Muscle of arm (tissue), 14 donors: ENCODE data around the gene SERP2. TPM values are rescaled to one million over a fixed set of nuclear protein-coding genes. Genes with fewer than 3 reads are reported as not detected.
"Not testable (repeated sequence)": the region's sequence is repeated elsewhere in the genome, so short reads cannot be mapped to it uniquely, and the experiment has no call there.

ENCODE experiments used
- DNase-seq: peaks from one replicate; pipeline ENCODE4 v3.0.0-alpha.2; 2013
- long read RNA-seq, 11 donors: transcript quantifications; one replicate each; lab custom pipeline, GENCODE V29; 2026
- polyA plus RNA-seq, 12 donors: library from polyadenylated mRNA; unstranded; fragments of 120-200 nt; gene quantifications; one replicate each; pipeline ENCODE4 v1.2.1, GENCODE V29; 2013; ENCODE audit not compliant: insufficient read length in 12 of 12

Gene SERP2
- 1 to 10 TPM in 10 of 12 donors, not detected in 2; 4.0 to 6.7 (median 5.8) TPM for polyA plus RNA-seq
- long read RNA-seq, donor 1, partial matches to known transcripts: 0 of 4 reads
- long read RNA-seq, donor 1, other reads (novel, unspliced or antisense): 0 of 4 reads
- long read RNA-seq, donor 2, partial matches to known transcripts: 0 of 3 reads
- long read RNA-seq, donor 2, other reads (novel, unspliced or antisense): 0 of 3 reads
- long read RNA-seq, donor 3: 0 reads
- long read RNA-seq, donor 4: 0 reads
- long read RNA-seq, donor 5, partial matches to known transcripts: 0 of 6 reads
- long read RNA-seq, donor 5, other reads (novel, unspliced or antisense): 0 of 6 reads
- long read RNA-seq, donor 6: 0 reads
- long read RNA-seq, donor 7, partial matches to known transcripts: 0 of 2 reads
- long read RNA-seq, donor 7, other reads (novel, unspliced or antisense): 0 of 2 reads
- long read RNA-seq, donor 8, partial matches to known transcripts: 0 of 4 reads
- long read RNA-seq, donor 8, other reads (novel, unspliced or antisense): 0 of 4 reads
- long read RNA-seq, donor 9, partial matches to known transcripts: 0 of 4 reads
- long read RNA-seq, donor 9, other reads (novel, unspliced or antisense): 0 of 4 reads
- long read RNA-seq, donor 10, partial matches to known transcripts: 0 of 2 reads
- long read RNA-seq, donor 10, other reads (novel, unspliced or antisense): 0 of 2 reads
- long read RNA-seq, donor 11, partial matches to known transcripts: 0 of 3 reads
- long read RNA-seq, donor 11, other reads (novel, unspliced or antisense): 0 of 3 reads

DNA sequence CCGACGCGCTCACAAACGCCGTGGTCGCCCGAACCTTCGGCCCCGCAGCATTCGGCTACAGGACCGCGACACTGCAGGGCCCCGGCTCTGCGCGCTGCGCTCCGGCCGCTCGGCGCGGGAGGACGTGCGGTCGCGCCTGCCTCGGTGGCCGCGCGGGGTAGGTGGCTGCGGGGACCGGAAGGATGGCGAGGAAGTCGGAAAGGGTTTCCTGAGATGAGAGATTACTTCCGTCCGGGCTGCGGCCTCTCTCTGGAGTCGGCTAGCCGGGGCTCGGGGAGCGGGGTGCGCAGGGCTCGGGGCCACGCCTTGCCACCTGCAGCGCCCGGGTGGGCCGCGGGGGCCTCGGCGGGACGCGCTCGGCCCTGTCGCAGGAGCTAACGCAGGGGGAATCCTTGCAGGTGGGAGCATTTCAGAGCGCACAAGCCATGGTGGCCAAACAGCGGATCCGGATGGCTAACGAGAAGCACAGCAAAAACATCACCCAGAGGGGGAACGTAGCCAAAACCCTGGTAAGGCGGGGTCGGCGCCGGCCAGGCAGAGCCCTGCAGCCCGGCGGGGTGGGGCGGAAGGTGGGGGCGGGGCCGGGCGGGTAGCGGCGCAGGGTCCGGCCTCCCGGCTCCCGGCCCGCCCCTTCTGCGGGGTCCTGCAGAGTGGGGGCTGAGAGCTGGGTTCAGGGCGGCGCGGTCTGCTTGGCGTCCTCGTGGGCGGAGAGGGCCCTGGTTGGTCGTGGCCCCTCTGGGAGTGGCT is at the start of gene SERP2:
SERP2 (plus strand) TSS at position 224 of the 747 bp plus-strand sequence; CDS start at position 426, 202 bp downstream.
- DNase-seq: no peak

DNA sequence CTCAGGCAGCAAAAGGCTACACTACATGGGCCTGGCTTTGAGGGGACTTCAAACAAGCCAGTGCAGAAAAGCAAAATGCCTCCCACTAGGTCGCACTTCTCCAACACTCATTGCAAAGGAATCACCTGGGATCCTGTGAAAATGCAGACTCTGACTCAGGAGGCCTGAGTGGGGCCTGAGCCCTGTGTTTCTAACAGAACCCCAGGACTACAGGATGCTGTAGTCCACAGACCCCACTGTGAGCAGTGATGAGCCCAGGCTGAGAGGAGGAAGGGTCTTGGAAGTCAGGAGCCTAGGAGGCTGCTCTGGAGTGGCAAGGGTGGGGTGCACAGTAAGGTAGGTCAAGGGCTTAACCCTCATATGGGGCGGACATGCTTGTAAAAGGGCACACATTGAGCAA is 46.7 kb upstream of the SERP2 start:
- DNase-seq: no peak

DNA sequence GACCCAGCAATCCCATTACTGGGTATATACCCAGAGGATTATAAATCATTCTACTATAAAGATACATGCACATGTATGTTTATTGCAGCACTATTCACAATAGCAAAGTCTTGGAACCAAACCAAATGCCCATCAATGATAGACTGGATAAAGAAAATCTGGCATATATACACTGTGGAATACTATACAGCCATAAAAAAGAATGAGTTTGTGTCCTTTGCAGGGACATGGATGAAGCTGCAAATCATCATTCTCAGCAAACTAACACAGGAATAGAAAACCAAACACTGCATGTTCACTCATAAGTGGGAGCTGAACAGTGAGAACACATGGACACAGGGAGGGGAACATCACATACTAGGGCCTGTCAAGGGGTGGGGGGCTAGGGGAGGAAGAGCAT is 44.6 kb upstream of the SERP2 start:
- not testable (repeated sequence) for DNase-seq

DNA sequence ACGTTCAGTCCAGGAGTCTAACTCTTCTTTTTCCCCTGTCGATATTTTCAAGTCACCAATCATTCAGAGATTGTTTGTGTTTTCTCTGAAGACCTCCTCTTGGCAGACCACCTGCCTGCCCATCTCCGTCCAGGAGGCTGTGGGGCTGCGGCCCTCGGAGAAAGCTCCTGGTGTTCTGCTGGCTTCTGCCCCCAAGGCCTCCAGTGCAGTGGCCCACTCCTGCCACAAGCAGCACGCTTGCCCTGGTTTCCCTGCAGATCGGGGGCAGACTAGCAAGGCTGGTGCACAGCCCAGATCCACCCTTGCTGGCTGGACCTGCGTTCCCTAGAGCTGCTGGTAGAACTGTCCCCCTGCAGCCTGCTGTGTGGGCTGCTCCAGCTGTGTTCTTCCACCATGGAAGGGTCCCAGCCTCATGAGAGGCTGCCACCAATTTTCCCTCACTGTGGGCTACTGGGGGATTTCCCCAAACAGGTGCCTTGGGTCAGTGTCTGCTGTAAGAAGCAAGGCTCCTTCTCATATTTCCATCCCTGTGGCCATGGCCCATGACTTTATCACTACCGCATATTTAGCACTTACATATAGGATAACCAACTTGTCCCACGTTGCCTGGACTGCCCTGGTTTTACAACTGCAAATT is 43.6 kb upstream of the SERP2 start:
- DNase-seq: no peak

DNA sequence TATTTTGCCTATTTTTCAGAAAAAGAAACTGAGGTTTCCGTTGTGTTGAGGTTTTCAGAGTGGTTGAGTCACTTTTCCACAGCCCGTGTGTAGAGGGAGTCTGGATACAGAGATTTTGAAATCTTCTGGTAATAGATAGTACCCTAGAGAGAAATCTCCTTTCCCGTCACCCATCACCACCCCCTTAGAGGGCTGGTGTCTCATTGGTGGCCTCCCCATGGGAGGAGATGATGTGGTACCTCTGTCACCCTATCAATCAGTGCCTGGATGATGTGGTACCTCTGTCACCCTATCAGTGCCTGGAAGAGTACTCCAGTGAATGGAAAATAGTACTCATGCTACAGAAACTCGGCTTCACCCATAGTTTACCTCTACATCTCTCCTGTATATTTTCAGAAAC is 42.2 kb upstream of the SERP2 start:
- no peak for DNase-seq

DNA sequence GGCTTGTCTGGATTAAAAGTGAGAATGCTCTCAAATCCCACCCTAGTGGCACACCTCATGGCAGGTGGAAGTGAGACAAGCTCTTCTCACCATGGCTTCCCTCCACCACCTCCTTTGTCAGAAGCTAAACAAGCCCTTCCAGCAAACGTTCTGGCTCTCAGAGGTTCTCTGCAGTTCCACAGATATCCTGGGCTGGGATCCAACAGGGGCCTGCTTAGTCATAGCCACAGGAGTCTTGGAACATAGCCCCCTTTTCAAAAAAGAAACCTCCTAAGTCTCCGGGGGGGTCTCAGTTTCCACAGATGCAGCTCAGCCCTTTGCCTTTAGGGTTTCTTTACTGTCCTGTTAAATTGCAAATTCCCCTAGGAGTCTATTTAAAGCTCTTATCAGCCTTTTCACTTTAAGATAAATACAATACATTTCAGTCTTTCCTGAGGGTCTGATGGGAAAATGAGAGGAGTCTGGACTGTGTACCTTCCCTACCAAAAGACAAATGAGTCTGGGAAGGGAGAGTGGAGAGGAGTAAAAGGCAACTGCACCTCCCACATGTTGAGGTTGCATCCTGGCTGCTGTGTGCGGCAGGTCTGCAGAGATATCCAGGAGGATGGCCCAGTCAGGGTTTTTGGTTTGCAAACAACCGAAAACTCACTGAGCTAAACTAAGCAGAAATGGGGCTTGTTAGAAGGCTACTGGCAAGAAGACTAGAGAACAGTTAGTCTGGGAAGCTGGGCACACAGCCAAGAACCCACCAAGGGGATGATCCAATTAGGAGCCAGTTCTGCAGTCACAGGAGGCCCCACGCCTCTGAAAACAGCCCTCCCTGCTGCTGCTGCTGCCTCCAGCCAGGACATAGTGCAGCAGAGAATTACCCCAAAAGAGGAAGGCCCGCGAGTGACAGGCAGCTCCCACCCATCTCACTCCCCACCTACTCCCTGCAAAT is 41.4 kb upstream of the SERP2 start:
- peak; percentile 81 for DNase-seq

DNA sequence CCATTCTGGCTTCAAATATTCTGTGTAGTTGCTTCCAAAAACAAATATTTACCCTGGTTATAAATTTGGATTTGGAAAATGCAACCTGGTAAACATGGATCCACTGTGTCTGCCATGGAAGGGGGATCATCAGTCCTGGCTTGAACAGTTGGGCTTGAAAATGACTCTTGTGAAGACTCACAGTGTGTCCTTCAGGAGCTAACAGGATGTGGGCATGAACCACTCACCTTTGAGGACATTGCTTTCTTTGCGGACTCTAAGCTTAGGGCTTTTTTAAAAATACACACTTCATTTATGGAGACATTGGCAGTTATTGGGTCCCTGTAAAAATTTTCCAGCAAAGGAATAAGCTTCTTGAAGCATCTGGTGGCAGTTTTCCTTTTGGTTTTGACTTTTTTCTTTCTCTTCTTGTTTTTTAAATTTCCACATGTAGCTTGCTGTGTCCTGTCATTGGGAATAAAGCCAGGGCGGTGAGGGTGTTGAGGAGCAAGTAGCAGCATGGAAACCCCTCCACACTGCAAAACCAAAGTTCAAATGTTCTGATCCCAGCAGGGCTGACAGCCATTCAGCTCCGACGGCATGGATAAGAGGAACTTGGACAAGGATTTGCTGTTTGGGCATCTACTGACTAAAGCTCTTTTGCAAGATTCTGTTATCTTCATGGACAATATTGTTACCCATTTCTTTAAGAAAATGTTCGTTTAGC is 39.5 kb upstream of the SERP2 start:
- DNase-seq: no peak

DNA sequence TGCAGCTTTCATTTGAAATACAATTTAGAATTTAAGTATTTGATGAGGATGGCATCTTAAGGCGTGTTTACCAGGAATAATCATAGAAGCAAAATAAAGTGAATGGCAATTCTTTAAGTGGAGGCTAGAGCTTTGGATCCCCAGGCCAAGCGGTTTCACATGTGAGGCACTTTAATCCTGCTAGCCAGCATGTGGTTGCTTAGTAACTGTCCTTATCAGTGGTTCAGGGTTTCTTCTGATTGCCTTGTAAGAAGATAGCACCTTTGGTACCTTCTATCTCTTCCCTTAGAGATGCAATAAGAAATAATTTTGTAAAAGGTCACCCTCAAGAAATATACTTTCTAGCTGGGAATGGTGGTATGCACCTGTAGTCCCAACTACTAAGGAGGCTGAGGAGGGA is 38.9 kb upstream of the SERP2 start:
- DNase-seq: no peak

DNA sequence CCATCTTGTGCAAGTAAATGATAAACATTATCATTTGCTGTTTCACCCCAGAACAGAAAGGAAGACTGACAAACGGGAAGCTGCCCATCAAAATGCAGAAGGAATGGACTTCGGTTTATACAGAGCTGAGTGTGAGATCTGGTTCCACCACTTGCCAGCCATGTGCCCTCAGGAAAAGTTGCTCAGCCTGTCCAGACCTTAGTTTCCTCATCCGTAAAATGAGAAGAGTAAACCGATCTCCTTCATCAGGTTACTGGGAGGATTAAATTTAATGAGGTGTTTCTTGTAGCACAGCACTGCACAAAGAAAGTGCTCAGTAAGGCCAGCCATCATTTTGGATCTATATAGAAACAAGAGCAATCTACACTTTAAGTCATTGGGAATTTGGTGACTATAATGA is 36.7 kb upstream of the SERP2 start:
- DNase-seq: no peak

DNA sequence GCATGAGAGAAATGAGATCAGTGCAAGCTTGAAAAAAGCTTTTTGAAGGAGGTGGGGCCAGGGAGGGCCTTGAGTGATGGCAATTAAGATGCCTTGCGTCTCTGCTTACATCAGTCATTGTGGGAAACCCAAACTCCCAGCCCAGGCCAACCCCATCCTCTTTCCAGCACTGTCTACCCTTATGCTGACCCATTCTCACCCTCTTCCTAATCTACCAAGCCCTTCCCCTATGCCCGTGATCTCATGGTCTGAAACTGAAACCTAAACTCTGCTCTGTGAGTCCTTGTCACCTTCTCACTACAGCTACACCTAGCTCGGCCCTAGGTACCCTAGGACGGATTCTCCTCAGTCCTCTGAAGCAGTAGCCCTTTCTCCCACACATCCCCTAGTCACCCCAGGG is 36.0 kb upstream of the SERP2 start:
- DNase-seq: no peak

DNA sequence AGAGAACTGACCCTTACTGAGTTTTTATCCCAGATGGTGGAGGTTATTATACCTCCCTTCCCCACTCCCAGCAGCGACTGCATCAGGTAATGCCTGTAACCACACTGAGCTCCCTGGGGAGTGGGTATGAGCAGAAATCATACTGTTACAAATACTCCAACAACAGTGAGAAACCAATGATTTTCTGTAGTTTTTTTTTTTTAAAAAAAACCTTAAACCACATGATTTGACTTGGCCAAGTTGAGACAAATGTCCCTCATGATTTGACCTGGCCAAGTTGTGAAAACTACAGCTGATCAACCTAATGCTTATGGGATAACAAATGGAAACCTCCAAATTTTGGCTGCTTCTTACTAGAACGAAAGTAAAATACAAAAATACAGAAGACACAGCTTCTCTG is 33.1 kb upstream of the SERP2 start:
- peak; percentile 83 for DNase-seq

DNA sequence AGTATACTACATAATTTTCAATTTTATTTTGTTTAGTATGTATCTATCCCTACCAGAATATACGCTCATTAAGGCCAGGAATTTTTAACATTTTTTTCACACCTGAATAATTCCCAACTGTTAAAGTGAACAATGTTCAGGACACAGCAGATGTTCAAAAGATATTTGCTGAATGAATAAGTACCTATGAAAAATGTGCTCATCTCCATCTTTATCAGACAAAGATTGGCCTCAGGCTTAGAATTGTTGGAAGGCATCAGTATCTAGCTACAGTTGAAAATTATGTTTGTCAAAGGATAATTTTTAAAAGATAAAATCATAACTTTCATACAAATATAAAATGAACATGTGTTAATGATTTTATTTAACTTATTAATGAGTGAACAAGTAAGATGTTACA is 30.9 kb upstream of the SERP2 start:
- no peak for DNase-seq

DNA sequence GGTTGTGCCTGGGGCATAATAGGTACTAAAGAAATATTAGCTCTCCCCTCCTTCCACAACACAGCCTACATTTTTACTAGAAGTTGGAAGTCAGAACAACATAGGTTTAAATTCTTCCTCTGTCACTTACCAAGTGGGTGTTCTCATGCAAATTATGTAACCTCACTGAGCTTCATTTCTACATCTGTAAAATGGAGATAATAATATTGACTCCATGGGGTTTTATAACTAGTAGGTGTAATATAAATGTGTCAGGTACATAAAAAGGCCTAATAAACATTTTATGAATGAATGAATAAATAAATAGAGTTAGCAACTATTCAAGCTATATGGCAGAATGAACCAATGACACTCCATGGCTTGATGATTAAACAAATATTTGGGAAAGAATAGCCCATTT is 27.1 kb upstream of the SERP2 start:
- DNase-seq: no peak

DNA sequence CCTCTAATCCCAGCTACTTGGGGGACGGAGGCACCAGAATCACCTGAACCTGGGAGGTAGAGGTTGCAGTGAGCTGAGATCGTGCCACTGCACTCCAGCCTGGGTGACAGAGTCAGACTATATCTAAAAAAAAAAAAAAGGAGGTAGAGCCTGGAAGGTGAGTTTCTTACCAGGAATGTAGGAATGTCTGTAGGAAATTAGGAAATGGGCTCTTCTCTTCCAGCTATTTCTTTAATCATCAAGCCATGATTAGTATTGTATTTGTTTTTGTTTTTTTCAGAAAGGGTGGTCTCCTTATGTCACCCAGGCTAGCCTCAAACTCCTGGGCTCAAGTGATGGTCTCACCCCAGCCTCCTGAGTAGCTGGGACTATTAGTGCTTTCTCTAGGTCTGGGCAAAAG is 26.3 kb upstream of the SERP2 start:
- no peak for DNase-seq

DNA sequence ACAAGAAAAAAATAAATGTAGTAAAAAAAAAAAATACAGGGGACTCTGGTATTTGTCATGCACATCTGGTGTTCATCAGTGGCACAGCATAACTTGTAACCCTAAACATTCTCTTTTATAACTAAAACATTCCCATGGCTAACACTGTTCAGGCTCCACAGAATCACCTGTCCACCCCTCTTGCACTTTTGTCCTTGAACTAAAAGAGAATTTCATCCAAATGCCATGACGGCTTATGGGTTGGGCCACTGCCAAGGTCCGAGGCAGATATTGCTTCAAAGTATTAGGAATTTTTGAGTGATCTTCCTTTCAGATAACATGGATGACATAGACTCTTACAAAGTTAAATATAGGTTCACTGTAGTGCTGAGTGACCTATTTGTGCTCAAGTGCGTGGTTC is 25.7 kb upstream of the SERP2 start:
- no peak for DNase-seq

DNA sequence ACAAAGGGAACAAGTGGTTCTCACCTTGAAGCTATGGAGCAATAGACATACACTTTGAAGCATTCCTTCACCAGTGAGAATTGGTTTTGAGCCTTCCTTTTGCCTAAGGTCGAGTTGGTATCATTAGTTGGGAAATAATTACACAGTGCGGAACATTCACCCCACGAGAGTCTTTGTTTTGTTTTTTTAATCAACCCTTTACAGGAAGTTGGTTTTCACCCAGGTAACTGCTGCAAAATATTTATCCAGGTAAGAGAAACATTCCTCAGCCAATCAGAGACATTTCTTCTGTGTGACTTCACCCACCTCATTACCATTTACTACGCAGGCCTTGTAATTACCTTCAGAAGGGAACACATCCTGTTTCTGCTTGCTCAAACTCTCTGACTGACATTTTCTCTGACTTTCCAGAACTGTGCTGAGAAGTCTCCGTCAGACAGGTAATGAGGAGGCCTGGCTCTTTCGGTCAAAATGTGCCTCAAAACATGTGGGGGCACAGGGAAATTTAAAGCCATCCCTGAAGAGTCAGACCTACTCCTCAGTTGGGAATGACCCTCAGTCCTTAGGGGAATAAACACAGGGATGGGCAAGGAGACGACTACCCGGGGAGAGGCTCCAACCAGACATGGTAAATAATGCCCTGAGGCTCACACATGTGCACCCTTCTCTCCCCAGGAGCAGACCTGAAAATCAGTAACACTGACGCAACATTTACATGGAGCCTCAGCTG is 22.7 kb upstream of the SERP2 start:
- no peak for DNase-seq

DNA sequence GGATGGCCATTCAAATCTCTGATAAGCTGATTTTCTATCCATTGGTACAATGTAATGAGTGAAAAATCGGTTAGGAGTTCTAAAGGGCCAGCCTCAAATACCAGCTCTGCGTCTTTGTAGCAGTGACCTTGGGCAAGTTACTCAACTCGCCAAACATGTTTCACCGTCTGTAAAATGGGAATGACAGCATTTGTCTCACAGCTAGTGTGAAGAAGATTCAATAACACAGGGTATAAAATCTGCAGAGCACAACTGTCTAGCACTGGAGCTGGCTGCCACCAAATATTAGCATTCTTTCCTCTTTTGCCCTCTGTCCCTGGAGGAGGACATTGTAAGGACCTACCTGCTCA is 22.1 kb upstream of the SERP2 start:
- DNase-seq: no peak

DNA sequence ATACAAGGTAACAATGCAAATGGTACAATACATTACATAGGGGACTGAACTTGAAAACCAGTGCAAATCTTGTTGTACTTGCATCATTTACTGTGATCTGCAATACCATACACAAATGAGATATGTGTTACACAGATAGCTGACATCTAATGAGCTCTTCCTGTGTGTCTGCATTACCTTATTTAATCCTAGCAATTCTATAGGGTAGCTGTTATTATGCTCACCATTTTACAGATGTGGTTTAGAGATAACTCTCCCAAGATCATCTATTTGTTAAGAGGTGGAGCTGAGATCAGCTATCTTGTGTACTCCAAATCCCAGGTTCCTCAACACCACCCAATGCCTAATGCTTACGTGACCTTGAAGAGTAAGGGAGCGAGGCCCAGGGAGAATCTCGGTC is 21.4 kb upstream of the SERP2 start:
- DNase-seq: no peak

DNA sequence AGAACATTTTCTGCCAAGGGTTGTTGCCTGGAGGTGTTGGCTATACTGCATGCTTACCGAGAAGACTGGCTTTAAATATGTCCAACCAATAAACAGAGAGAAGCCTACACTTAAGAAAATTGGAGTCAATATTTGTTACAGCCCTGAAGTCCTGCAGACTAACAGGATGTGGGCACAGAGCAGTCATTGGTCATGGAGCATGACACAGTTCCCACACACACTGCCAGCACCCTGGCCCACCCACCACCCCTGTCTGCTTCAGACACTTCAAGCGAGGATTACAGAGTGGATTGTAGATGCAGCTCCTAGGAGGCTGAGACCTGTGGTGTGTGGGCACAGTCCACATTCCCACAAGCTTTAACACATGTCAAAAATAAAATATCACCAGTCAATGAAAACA is 21.0 kb upstream of the SERP2 start:
- DNase-seq: no peak

DNA sequence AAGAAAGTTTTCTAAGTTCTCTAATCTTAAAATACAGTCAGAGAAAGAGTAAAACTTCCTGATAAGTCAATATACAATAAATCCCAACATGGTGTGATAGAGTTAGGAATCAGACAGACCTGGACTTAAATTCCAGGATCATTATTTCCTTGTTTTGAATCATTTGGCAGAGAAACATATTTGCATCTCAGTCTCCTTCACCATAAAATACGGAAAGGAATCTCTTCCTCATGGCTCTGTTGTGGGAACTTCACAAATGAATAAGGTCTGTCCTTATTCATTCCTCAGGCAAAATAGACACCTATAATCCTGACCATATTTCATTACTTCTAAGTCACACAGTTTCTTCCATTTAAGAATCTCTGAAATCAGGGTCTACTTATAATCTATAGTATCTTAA is 19.3 kb upstream of the SERP2 start:
- no peak for DNase-seq
